T-helper 17 cell (primary cell): Measurements from ENCODE around the gene RIPOR1. TPM values are rescaled to one million over a fixed set of nuclear protein-coding genes. Genes with fewer than 3 reads are reported as not detected.

Source experiments
- ATAC-seq: fragments of 150-1000 bp; cut with Tn5 transposase; 2 replicates; pipeline ENCODE4 v1.10.0; 2021; ENCODE audit warnings: mild to moderate bottlenecking, moderate library complexity
- DNase-seq, 3 donors: peaks; one replicate each; pipeline versions ENCODE4 v3.0.0 to v3.0.0-alpha.2; 2020 to 2021
- H3K9me3 ChIP-seq: one replicate; pipeline ENCODE4 v1.7.0; 2013; ENCODE audit warnings: low read length, mild to moderate bottlenecking; ENCODE audit not compliant: control insufficient read depth, poor library complexity, severe bottlenecking
- H3K27ac Mint-ChIP-seq: one replicate; pipeline ENCODE4 v1.8.0; 2022; ENCODE audit warnings: mild to moderate bottlenecking, moderate library complexity, mixed read lengths
- H3K27me3 Mint-ChIP-seq: one replicate; pipeline ENCODE4 v1.8.0; 2022; ENCODE audit warnings: mixed read lengths
- H3K36me3 Mint-ChIP-seq: one replicate; pipeline ENCODE4 v1.8.0; 2022; ENCODE audit warnings: low read depth, mixed read lengths
- H3K4me1 Mint-ChIP-seq: one replicate; pipeline ENCODE4 v1.8.0; 2022; ENCODE audit warnings: mild to moderate bottlenecking, mixed read lengths
- H3K4me3 Mint-ChIP-seq: one replicate; pipeline ENCODE4 v1.8.0; 2022; ENCODE audit warnings: mild to moderate bottlenecking, moderate library complexity, mixed read lengths
- total RNA-seq, 4 donors: library from RNA in 2 of 4; stranded (reverse) in 2 of 4; gene quantifications; one replicate each; pipeline ENCODE4 v1.2.3 and lab custom pipeline; 2022 to 2026

Gene RIPOR1
- total RNA-seq, 2 donors from 2014 or later, result 46.5 to 66.0 TPM

DNA sequence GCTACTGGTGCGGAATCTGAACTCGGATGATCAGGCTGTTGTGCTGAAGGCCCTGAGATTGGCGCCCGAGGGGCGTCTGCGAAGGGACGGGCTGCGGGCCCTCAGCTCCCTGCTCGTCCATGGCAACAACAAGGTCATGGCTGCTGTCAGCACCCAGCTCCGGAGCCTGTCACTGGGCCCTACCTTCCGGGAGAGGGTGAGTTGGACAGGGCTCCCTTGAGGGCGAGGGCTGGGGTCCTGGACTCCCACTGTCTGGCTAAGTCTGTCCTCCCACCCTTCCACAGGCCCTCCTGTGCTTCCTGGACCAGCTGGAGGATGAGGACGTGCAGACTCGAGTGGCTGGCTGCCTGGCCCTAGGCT is 17.0 kb downstream of the RIPOR1 start:
- Mint-ChIP-seq H3K4me3 (no peak overlapping the region), H3K4me1 (peaks cover 47% of the 10 kb centered on the region), H3K36me3 (peaks cover 6% of the 10 kb centered on the region), H3K27me3 (no peaks in the 10 kb centered on the region), H3K27ac (peak overlapping the region; percentile 19)
- H3K9me3 ChIP-seq, result no peaks in the 10 kb centered on the region
- ATAC-seq (no peak), DNase-seq (no peak)

DNA sequence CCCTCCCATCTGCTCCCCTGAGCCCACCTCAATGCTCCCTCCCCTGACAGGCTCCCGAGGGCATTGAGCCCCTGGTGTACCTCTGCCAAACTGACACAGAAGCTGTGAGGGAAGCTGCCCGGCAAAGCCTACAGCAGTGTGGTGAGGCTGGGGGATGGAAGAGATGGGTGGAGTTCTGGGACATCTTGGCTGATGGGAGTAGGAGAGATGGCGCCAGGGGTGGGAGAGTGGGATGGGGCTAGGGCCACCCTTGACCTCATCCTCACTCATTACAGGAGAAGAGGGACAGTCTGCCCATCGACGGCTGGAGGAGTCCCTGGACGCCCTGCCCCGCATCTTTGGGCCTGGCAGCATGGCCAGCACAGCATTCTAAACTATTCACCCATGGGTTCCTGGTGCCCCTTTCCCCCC is 17.5 kb downstream of the RIPOR1 start:
- no peaks in the 10 kb centered on the region for H3K9me3 ChIP-seq
- ATAC-seq (no peak), DNase-seq (no peak)
- peaks cover 4% of the 10 kb centered on the region for H3K36me3 Mint-ChIP-seq
- H3K4me1 Mint-ChIP-seq, result peaks cover 44% of the 10 kb centered on the region
- H3K4me3 Mint-ChIP-seq, result peak overlapping the region; percentile 86
- peak overlapping the region; percentile 93 for H3K27ac Mint-ChIP-seq
- H3K27me3 Mint-ChIP-seq, result no peaks in the 10 kb centered on the region

DNA sequence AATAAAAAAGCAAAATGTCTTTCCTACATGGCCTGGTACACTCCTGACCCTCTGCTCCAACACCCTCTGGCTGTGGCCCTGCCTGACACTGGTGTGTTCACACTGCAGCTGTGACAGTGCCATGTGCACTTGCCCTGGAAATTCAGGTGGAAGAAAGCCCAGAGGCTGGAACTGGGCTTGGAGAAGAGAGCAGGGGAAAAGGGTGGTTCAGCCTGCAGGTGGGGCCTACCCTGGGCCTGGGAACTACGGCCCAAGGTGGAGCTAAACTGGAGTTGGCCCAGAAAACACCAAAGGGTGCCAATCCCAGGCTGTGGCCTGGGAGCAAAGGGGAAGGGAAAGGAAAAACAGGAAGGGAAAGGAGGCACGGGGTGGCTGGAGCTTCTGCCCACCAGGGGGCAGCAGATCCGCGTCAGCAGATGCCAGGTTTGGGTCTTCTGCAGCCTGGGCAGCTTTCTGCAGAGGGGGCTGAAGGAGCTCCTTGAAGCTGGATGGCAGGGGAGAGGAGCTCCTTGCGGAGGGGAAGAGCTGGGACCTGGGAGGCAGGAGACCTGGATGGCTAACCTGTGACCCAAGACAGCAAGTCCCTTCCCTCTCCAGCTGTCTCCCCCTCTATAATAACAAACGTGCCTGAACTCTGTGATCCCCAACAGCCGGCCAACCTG is 18.3 kb downstream of the RIPOR1 start:
- peak overlapping the region; percentile 86 for H3K4me3 Mint-ChIP-seq
- H3K9me3 ChIP-seq, result no peaks in the 10 kb centered on the region
- H3K27me3 Mint-ChIP-seq, result no peaks in the 10 kb centered on the region
- ATAC-seq, result peak; percentile 27
- peak overlapping the region; percentile 93 for H3K27ac Mint-ChIP-seq
- H3K4me1 Mint-ChIP-seq, result peaks cover 43% of the 10 kb centered on the region
- H3K36me3 Mint-ChIP-seq, result peaks cover 4% of the 10 kb centered on the region
- DNase-seq, result peak; percentile 64 to 68 (median 68)

DNA sequence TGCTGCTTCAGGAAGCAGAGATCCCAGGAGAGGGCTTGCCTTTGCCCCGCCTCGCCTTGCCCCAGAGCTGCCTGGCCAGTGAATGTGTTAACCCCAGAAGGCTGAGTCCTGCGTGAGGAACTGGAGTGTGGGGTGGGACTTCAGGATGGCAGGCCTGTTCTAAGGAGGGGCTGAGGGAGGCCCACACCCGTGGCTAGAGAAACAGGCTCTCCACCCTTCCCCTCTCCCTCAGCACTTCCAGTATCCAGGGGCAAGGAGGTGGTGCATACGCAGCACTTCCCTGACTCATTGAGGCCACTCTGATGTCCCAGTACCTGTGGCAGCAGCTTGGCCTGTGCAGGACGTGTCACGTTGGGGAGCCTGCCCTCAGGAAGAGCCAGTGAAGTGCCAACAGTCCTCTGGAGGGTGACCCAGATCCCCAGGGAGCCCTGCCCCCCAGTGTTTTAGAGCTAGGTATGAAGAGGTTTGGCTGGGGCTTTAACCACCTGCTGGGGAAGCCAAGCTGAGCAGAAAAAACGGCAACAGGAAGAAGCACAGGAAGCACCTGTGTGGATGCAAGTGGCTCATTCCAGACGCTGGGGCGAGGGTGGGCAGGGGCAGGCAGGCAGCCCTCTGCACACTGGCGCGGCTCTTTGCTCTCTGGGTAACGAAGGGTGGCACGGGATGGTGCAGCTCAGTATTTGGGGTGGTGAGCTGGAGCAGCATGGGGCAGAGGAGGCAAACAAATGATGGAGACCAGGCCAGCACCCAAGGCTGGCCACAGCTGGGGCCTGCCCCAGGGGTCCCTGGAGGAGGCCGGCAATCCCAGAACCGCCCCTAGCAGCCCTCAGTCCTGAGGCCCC is 19.0 kb downstream of the RIPOR1 start:
- ATAC-seq (peak; percentile 75), DNase-seq (peak in 2 of 3 donors; percentile 32 to 49)
- H3K9me3 ChIP-seq, result no peaks in the 10 kb centered on the region
- H3K4me1 Mint-ChIP-seq, result peaks cover 44% of the 10 kb centered on the region
- H3K27ac Mint-ChIP-seq, result peak overlapping the region; percentile 93
- H3K27me3 Mint-ChIP-seq, result no peaks in the 10 kb centered on the region
- H3K36me3 Mint-ChIP-seq, result no peaks in the 10 kb centered on the region
- H3K4me3 Mint-ChIP-seq, result peak overlapping the region; percentile 86

DNA sequence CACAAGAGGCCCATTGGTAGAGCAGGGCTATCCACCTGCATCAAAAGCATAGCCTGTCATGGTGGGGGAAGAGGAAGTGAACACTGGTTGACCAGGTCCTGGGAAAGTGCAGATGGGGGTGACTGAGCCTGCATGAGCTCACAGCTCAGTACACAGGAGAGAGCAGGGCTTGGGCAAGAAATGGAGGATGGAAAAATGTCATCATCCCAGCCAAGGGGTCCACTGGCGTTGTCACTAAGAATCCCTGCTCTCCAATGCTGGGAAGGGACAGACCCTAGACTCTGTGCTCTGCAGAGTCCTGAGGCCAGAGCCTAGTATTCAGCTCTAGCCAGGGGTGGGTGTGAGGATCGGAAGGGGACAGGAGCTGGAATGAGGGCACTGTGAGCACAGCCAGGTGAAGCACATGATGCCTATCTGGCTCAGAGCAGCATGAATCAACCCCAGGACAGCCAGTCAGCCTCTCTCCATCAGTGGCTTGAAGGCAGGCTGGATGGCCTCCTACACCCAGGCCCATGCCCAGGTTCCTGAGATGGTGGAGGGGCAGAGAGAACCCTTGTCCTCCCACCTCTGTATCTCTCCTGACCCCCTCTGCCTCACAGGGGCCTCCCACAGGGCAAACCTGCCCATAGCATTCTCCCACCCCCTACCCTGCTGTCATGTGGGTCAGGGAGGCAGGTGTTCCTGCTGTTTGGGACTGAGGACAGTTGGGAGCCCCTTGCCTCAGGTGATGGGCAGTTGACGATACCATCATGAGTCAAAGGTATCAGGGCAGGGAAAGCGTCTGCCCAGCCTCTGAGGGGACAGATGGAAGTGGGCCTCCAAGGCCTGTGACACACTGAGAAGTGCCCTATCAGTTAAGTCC is 19.9 kb downstream of the RIPOR1 start:
- ATAC-seq, result peak; percentile 20

DNA sequence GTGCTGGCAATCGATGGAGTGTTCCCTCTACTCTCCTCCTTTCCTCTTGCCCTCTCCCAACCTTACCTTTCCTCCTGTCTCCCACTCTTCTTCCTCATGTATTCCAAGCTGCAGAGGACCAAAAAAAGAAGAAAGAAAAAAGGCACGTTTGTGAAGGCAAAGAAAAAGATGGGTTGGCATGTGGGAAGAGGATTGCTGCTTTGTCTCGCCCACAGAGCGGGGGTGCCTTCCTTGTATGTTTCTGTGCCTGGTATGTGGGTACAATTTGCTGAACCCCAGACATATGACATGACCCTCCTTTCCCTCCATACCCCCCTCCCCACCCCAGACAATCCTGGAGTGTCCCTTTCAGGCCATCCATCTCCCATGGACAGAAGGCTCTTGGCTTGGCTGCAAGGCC is 20.6 kb downstream of the RIPOR1 start:
- peak overlapping the region; percentile 93 for H3K27ac Mint-ChIP-seq
- H3K27me3 Mint-ChIP-seq, result no peaks in the 10 kb centered on the region
- no peak for ATAC-seq
- peaks cover 34% of the 10 kb centered on the region for H3K4me1 Mint-ChIP-seq
- no peaks in the 10 kb centered on the region for H3K36me3 Mint-ChIP-seq
- H3K9me3 ChIP-seq, result no peaks in the 10 kb centered on the region
- no peak overlapping the region for H3K4me3 Mint-ChIP-seq
- DNase-seq, result no peak

More for the DNA sequence above, 19.9 kb downstream of the RIPOR1 start:
- no peaks in the 10 kb centered on the region for H3K9me3 ChIP-seq
- peaks cover 40% of the 10 kb centered on the region for H3K4me1 Mint-ChIP-seq
- H3K27ac Mint-ChIP-seq, result peak overlapping the region; percentile 93
- H3K27me3 Mint-ChIP-seq, result no peaks in the 10 kb centered on the region
- no peak for DNase-seq
- H3K4me3 Mint-ChIP-seq, result peak overlapping the region; percentile 86
- H3K36me3 Mint-ChIP-seq, result no peaks in the 10 kb centered on the region

DNA sequence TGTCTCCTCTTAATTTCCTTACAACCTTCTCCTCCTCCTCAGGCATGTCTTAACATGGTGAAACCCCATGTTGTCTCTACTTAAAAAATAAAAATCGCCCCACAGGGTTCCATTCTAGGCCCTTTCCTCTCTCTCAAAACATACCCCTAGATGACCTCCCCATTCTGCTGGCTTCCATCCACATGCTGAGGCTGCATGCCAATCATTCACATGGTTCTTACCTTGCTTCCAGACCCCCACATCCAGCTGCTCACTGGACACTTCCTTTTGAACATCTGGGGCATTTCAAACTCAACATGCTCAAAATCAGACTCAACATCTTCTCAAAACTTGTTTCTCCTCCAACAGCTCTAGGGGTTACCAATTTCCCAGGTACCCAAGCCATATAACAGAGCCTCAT is 21.3 kb downstream of the RIPOR1 start:
- no peaks in the 10 kb centered on the region for H3K27me3 Mint-ChIP-seq
- ATAC-seq (no peak), DNase-seq (no peak)
- H3K9me3 ChIP-seq, result no peaks in the 10 kb centered on the region
- peak overlapping the region; percentile 8 for H3K4me3 Mint-ChIP-seq
- no peaks in the 10 kb centered on the region for H3K36me3 Mint-ChIP-seq
- H3K27ac Mint-ChIP-seq, result peak overlapping the region; percentile 92
- peaks cover 37% of the 10 kb centered on the region for H3K4me1 Mint-ChIP-seq

DNA sequence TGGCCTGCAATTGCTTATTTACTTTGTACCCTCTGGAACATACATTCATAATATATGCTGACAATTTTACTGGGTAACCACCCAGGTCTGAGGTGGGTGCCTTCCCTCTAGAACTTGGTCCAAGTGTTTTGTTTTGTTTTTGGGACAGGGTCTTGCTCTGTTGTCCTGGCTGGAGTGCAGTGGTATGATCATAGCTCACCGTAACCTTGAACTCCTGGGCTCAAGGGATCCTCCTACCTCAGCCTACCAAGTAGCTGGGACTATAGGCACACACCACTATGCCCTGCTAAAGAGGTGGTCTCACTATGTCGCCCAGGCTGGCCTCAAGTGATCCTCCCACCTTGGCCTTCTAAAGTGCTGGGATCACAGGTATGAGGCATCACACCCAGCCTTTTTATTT is 22.5 kb downstream of the RIPOR1 start:
- H3K4me3 Mint-ChIP-seq, result no peak overlapping the region
- H3K4me1 Mint-ChIP-seq, result peaks cover 46% of the 10 kb centered on the region
- no peak for ATAC-seq
- no peaks in the 10 kb centered on the region for H3K9me3 ChIP-seq
- H3K27ac Mint-ChIP-seq, result peak overlapping the region; percentile 92
- H3K36me3 Mint-ChIP-seq, result no peaks in the 10 kb centered on the region
- no peak for DNase-seq
- H3K27me3 Mint-ChIP-seq, result no peaks in the 10 kb centered on the region

DNA sequence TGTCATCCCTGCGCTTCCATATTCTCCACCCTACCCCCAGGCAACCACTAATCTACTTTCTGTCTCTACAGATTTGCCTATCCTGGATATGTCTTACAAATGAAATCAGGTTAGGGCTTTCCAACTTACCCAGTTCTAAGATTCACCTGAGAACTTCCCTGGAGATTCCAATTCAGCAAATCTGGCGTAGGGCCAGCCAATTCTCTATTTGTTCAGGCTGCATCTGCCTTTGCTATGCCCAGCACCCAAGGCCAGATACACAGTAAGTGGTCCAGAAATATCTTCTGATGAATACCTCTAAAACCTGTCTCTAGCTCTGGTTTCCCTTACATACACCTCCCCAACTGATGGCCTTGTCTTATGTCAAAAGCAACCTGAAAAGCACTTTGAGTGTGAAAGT is 23.3 kb downstream of the RIPOR1 start:
- H3K36me3 Mint-ChIP-seq, result no peaks in the 10 kb centered on the region
- H3K4me1 Mint-ChIP-seq, result peaks cover 45% of the 10 kb centered on the region
- peak overlapping the region; percentile 57 for H3K27ac Mint-ChIP-seq
- no peaks in the 10 kb centered on the region for H3K9me3 ChIP-seq
- no peak overlapping the region for H3K4me3 Mint-ChIP-seq
- ATAC-seq (no peak), DNase-seq (no peak)
- H3K27me3 Mint-ChIP-seq, result no peaks in the 10 kb centered on the region

DNA sequence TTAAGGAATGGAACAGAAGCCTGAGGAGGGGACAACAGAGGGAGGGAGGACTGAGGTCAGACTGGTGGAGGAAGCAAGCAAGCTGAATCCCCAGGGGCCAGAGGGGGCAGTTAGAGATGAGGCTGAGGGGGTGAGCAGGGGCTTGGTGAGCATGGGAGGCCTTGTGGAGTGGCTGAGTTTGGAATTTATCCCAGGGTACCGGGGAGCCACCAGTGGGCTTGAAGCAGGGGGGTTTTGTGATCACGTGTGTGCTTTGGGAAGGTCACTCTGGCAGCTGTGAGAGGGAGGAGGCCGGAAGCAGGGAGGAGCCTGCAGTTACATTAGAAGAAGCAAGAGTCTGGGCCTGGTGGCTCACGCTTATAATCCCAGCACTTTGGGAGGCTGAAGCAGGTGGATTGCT is 23.8 kb downstream of the RIPOR1 start:
- Mint-ChIP-seq H3K27ac (peak overlapping the region; percentile 57), H3K4me1 (peaks cover 44% of the 10 kb centered on the region), H3K4me3 (peak overlapping the region; percentile 69), H3K27me3 (no peaks in the 10 kb centered on the region), H3K36me3 (no peaks in the 10 kb centered on the region)
- ATAC-seq, result no peak
- no peaks in the 10 kb centered on the region for H3K9me3 ChIP-seq
- DNase-seq, result no peak

DNA sequence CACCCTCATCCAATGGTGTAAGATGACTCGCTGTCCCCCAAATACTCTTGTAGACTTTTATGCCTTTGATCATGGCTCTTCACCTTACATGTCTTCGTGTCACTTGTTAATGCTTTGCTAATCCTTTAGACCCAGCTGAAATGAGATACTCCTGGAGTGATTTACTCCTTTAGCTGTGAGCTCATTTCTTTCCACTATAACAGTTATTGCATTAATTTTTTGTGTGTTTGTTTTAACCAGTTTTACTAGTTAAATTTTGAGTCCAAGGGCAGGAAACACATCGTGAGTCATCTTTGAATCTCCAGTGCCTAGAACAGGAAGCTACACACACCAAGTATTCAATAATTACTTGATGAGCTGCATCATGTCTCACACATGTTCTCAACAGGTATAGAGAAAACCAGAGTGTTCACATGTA is 27.2 kb downstream of the RIPOR1 start:
- H3K9me3 ChIP-seq, result no peaks in the 10 kb centered on the region
- Mint-ChIP-seq H3K4me1 (peaks cover 42% of the 10 kb centered on the region), H3K27me3 (no peaks in the 10 kb centered on the region), H3K4me3 (peak overlapping the region; percentile 72), H3K36me3 (peaks cover under 1% of the 10 kb centered on the region), H3K27ac (peak overlapping the region; percentile 73)
- DNase-seq (no peak), ATAC-seq (peak; percentile 93)

DNA sequence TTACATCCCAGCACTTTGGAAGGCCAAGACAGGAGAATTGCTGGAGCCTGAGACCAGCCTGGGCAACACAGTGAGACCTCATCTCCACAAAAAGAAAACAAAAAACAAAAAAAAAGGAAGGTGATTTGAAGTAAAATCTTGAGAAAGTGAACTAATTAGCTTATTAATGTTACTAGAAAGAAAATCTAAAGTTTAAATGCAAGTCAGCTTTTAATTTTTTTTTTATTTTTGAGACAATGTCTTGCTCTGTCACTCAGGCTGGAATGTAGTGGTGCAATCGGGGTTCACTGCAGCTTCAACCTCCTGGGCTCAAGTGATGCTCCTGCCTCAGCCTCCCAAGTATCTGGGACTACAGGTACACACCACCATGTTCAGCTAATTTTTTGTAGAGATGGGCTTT is 30.2 kb downstream of the RIPOR1 start:
- peaks cover 41% of the 10 kb centered on the region for H3K4me1 Mint-ChIP-seq
- DNase-seq (no peak), ATAC-seq (no peak)
- peaks cover 2% of the 10 kb centered on the region for H3K36me3 Mint-ChIP-seq
- no peaks in the 10 kb centered on the region for H3K9me3 ChIP-seq
- H3K4me3 Mint-ChIP-seq, result no peak overlapping the region
- H3K27ac Mint-ChIP-seq, result no peak overlapping the region
- H3K27me3 Mint-ChIP-seq, result no peaks in the 10 kb centered on the region

DNA sequence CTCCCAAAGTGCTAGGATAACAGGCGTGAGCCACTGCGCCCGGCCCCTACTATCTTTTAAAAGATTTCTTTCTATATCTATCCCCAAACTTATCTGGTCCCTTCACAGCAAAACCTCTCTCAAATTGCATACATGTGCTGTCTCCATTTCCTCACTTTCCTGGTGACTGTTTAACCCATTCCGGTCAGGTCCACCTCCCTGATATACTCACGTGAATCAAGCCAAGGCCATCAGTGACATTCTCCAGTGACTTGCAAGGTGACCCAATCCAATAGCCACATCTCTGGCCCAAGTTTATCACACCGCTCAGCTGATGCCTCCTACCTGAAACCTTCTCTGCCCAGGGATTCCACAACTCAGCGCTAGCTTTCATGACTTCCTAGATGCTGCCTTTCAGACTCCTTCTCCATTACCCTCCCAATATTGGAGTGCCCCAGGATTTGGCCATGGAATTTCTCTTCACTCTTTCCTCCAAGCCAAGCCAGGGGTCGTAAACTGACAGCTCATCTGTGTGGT is 32.3 kb downstream of the RIPOR1 start:
- H3K4me3 Mint-ChIP-seq, result peak overlapping the region; percentile 90
- peaks cover 2% of the 10 kb centered on the region for H3K36me3 Mint-ChIP-seq
- H3K4me1 Mint-ChIP-seq, result peaks cover 39% of the 10 kb centered on the region
- H3K9me3 ChIP-seq, result no peaks in the 10 kb centered on the region
- no peaks in the 10 kb centered on the region for H3K27me3 Mint-ChIP-seq
- no peak for ATAC-seq
- no peak for DNase-seq
- peak overlapping the region; percentile 87 for H3K27ac Mint-ChIP-seq
